SK-N-SH (cell line): ENCODE data around the gene POU2AF2. TPM values are rescaled to one million over a fixed set of nuclear protein-coding genes. Genes with fewer than 3 reads are reported as not detected.

ENCODE experiments used
- CTCF ChIA-PET: fragments of 300-600, 350-600 bp; formaldehyde crosslinking; extraction: SDS; loops from one replicate; lab custom pipeline; 2021; lab: Yijun Ruan, JAX
- POLR2A ChIA-PET: fragments of 350-600 bp; sonication (Branson Sonifier 250); formaldehyde crosslinking; extraction: SDS; loops from one replicate; lab custom pipeline; 2020; ENCODE audit warnings: antibody characterized with exemption, inconsistent platforms; lab: Yijun Ruan, JAX
- DNase-seq: peaks from one replicate; pipeline ENCODE4 v3.0.0; 2012
- H2AFZ ChIP-seq: fragments of 200-600 bp; sonication (generic); 2 replicates; pipeline ENCODE4 v1.8.1; 2016; ENCODE audit warnings: antibody characterized with exemption, mild to moderate bottlenecking, low read depth
- H3F3A ChIP-seq: fragments of 200-600 bp; sonication (generic); replicated peaks from 2 replicates; pipeline ENCODE3; 2016; ENCODE audit warnings: antibody characterized with exemption, mild to moderate bottlenecking; ENCODE audit not compliant: insufficient read depth
- H3K27ac ChIP-seq, 2 experiments: fragments of 200-500 bp in 1 of 2; fragments of 200-600 bp in 1 of 2; sonication (Bioruptor generic) in 1 of 2; sonication (generic), shearing (Covaris generic) in 1 of 2; 2 replicates each; pipeline versions ENCODE4 v1.5.1 to v1.6.1; 2014 to 2016; ENCODE audit warnings: low read depth in 2 of 2, inconsistent platforms in 1 of 2, low read length in 1 of 2, mild to moderate bottlenecking in 1 of 2, mixed read lengths in 1 of 2
- H3K27me3 ChIP-seq: fragments of 200-600 bp; sonication (generic), shearing (Covaris generic); 2 replicates; pipeline ENCODE4 v1.6.1; 2016; ENCODE audit warnings: mixed run types; ENCODE audit not compliant: insufficient read depth
- H3K36me3 ChIP-seq, 2 experiments: fragments of 200-500 bp in 1 of 2; fragments of 200-600 bp in 1 of 2; sonication (Bioruptor generic) in 1 of 2; sonication (generic) in 1 of 2; replicated peaks in 1 of 2; 2 replicates each; pipeline versions ENCODE3 to v1.5.1; 2014 to 2016; ENCODE audit warnings: low read length in 1 of 2, mild to moderate bottlenecking in 1 of 2; ENCODE audit not compliant: insufficient read depth in 2 of 2, control insufficient read depth in 1 of 2
- H3K4me1 ChIP-seq, 2 experiments: fragments of 200-500 bp in 1 of 2; fragments of 200-600 bp in 1 of 2; sonication (Bioruptor generic) in 1 of 2; sonication (generic), shearing (Covaris generic) in 1 of 2; 2 replicates each; pipeline versions ENCODE4 v1.5.1 to v1.6.1; 2014 to 2016; ENCODE audit warnings: low read depth in 1 of 2, low read length in 1 of 2, mixed run types in 1 of 2; ENCODE audit not compliant: insufficient read depth in 2 of 2, control insufficient read depth in 1 of 2
- H3K4me2 ChIP-seq: fragments of 200-600 bp; sonication (generic), shearing (Covaris generic); 2 replicates; pipeline ENCODE4 v1.6.1; 2017; ENCODE audit warnings: mixed run types
- H3K4me3 ChIP-seq, 2 experiments: fragments of 200-500 bp in 1 of 2; fragments of 200-600 bp in 1 of 2; sonication (Bioruptor generic) in 1 of 2; sonication (generic), shearing (Covaris generic) in 1 of 2; 2 replicates each; pipeline versions ENCODE4 v1.5.1 to v1.8.1; 2014 to 2016; ENCODE audit warnings: low read depth in 2 of 2, inconsistent platforms in 1 of 2, low read length in 1 of 2, mild to moderate bottlenecking in 1 of 2, mixed read lengths in 1 of 2, moderate library complexity in 1 of 2
- H3K79me2 ChIP-seq: fragments of 200-600 bp; sonication (generic); 2 replicates; pipeline ENCODE4 v1.8.1; 2017; ENCODE audit warnings: mild to moderate bottlenecking; ENCODE audit not compliant: insufficient read depth
- H3K9ac ChIP-seq: fragments of 200-600 bp; sonication (generic); 2 replicates; pipeline ENCODE4 v1.6.1; 2017; ENCODE audit warnings: mixed run types
- H3K9me2 ChIP-seq: fragments of 200-600 bp; sonication (generic); 2 replicates; pipeline ENCODE4 v1.6.1; 2017; ENCODE audit warnings: mixed run types
- H3K9me3 ChIP-seq: fragments of 200-600 bp; sonication (generic); 2 replicates; pipeline ENCODE4 v1.6.1; 2017; ENCODE audit warnings: mixed run types, mild to moderate bottlenecking, moderate library complexity
- H4K20me1 ChIP-seq: fragments of 200-600 bp; sonication (generic); 2 replicates; pipeline ENCODE4 v1.6.1; 2017; ENCODE audit warnings: mild to moderate bottlenecking, mixed run types; ENCODE audit not compliant: insufficient read depth
- EP300 ChIP-seq, 2 experiments: IDR thresholded peaks; 2 replicates each; pipeline versions ENCODE4 v1.4.0 to v1.6.1; 2012; ENCODE audit warnings: borderline replicate concordance in 1 of 2, low read depth in 1 of 2, low read length in 1 of 2
- GABPA ChIP-seq: IDR thresholded peaks from 2 replicates; pipeline ENCODE4 v1.4.0; 2012; ENCODE audit warnings: low read depth, mild to moderate bottlenecking
- MXI1 ChIP-seq: IDR thresholded peaks from 2 replicates; pipeline ENCODE4 v1.6.1; 2012; ENCODE audit warnings: mild to moderate bottlenecking, low read depth, low read length, improper control_type of control experiment
- NRF1 ChIP-seq: IDR thresholded peaks from 2 replicates; pipeline ENCODE4 v1.6.1; 2012; ENCODE audit warnings: low read depth, mild to moderate bottlenecking, low read length
- SMC3 ChIP-seq: IDR thresholded peaks from 2 replicates; pipeline ENCODE4 v1.6.1; 2012; ENCODE audit warnings: low read depth, low read length, improper control_type of control experiment
- YY1 ChIP-seq: IDR thresholded peaks from 2 replicates; pipeline ENCODE4 v1.4.0; 2012; ENCODE audit warnings: low read depth, mild to moderate bottlenecking
- polyA plus RNA-seq, 3 experiments: library from polyadenylated mRNA; depleted of rRNA; stranded (reverse); fragments of >200 nt; gene quantifications; 2 replicates each; pipeline ENCODE4 v1.2.3, GENCODE V29; 2012
- TF ChIP-seq, protein P1 (sequence below): fragments of 150-350 bp; IDR thresholded peaks from 2 replicates; pipeline ENCODE4 v1.6.1; 2016; ENCODE audit warnings: mild to moderate bottlenecking, low read depth, low read length
- TF ChIP-seq, protein P2 (sequence below): IDR thresholded peaks from 2 replicates; pipeline ENCODE4 v1.4.0; 2012; ENCODE audit warnings: low read depth, borderline replicate concordance
- TF ChIP-seq, protein P3 (sequence below): IDR thresholded peaks from 2 replicates; pipeline ENCODE4 v1.6.1; 2012; ENCODE audit warnings: mild to moderate bottlenecking, low read depth, low read length, moderate library complexity
- TF ChIP-seq, protein P4 (sequence below): IDR thresholded peaks from 2 replicates; pipeline ENCODE4 v1.4.0; 2012; ENCODE audit warnings: low read depth, borderline replicate concordance
- TF ChIP-seq, protein P5 (sequence below): fragments of 150-350 bp; IDR thresholded peaks from 2 replicates; pipeline ENCODE4 v1.6.1; 2017; ENCODE audit warnings: antibody characterized with exemption, low read length, low read depth, borderline replicate concordance

Gene POU2AF2
- polyA plus RNA-seq, 1 of the 3 experiments (the other 2 are of a cell fraction): 0.15 TPM

DNA sequence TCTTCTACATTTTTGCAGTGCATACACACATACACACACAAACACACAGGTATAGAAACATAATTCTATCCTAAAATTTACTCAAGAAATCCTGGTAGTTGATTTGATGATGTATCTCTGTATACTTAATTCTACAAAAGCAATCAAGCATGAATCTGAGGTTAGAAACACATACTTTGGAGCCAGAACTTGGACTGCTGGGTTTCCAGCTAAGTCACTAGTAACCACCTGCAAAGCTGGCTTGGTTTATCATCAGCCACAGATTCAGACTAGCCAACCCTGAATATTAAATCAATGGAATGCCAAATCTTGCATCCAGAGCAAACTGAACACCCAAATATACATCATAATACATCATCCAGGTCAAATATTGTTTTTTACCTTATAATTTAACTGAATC, 24.8 kb upstream of the POU2AF2 start:
- Histone ChIP-seq H3F3A (no peaks in the 10 kb centered on the region), H3K27me3 (no peaks in the 10 kb centered on the region), H3K9ac (no peak overlapping the region), H4K20me1 (no peaks in the 10 kb centered on the region), H3K4me3 (no peak overlapping the region), H3K4me1 (no peaks in the 10 kb centered on the region), H3K27ac (no peak overlapping the region), H3K36me3 (no peaks in the 10 kb centered on the region), H2AFZ (no peak overlapping the region), H3K4me2 (no peak overlapping the region), H3K79me2 (no peaks in the 10 kb centered on the region), H3K9me2 (no peaks in the 10 kb centered on the region), H3K9me3 (no peaks in the 10 kb centered on the region)
- TF ChIP-seq EP300 (IDR thresholded peaks at IDR 0.05; ENCODE audit: borderline replicate concordance in 1 of 2, low read depth in 1 of 2, low read length in 1 of 2): no peak
- TF ChIP-seq, protein P1, sequence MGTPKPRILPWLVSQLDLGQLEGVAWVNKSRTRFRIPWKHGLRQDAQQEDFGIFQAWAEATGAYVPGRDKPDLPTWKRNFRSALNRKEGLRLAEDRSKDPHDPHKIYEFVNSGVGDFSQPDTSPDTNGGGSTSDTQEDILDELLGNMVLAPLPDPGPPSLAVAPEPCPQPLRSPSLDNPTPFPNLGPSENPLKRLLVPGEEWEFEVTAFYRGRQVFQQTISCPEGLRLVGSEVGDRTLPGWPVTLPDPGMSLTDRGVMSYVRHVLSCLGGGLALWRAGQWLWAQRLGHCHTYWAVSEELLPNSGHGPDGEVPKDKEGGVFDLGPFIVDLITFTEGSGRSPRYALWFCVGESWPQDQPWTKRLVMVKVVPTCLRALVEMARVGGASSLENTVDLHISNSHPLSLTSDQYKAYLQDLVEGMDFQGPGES: no peak
- no peak for TF ChIP-seq YY1
- TF ChIP-seq SMC3: no peak
- TF ChIP-seq, protein P2, sequence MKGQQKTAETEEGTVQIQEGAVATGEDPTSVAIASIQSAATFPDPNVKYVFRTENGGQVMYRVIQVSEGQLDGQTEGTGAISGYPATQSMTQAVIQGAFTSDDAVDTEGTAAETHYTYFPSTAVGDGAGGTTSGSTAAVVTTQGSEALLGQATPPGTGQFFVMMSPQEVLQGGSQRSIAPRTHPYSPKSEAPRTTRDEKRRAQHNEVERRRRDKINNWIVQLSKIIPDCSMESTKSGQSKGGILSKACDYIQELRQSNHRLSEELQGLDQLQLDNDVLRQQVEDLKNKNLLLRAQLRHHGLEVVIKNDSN: no peak
- TF ChIP-seq GABPA: no peak
- TF ChIP-seq, protein P3, sequence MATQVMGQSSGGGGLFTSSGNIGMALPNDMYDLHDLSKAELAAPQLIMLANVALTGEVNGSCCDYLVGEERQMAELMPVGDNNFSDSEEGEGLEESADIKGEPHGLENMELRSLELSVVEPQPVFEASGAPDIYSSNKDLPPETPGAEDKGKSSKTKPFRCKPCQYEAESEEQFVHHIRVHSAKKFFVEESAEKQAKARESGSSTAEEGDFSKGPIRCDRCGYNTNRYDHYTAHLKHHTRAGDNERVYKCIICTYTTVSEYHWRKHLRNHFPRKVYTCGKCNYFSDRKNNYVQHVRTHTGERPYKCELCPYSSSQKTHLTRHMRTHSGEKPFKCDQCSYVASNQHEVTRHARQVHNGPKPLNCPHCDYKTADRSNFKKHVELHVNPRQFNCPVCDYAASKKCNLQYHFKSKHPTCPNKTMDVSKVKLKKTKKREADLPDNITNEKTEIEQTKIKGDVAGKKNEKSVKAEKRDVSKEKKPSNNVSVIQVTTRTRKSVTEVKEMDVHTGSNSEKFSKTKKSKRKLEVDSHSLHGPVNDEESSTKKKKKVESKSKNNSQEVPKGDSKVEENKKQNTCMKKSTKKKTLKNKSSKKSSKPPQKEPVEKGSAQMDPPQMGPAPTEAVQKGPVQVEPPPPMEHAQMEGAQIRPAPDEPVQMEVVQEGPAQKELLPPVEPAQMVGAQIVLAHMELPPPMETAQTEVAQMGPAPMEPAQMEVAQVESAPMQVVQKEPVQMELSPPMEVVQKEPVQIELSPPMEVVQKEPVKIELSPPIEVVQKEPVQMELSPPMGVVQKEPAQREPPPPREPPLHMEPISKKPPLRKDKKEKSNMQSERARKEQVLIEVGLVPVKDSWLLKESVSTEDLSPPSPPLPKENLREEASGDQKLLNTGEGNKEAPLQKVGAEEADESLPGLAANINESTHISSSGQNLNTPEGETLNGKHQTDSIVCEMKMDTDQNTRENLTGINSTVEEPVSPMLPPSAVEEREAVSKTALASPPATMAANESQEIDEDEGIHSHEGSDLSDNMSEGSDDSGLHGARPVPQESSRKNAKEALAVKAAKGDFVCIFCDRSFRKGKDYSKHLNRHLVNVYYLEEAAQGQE: no peak
- no peak for TF ChIP-seq NRF1
- no peak for TF ChIP-seq MXI1
- TF ChIP-seq, protein P4, sequence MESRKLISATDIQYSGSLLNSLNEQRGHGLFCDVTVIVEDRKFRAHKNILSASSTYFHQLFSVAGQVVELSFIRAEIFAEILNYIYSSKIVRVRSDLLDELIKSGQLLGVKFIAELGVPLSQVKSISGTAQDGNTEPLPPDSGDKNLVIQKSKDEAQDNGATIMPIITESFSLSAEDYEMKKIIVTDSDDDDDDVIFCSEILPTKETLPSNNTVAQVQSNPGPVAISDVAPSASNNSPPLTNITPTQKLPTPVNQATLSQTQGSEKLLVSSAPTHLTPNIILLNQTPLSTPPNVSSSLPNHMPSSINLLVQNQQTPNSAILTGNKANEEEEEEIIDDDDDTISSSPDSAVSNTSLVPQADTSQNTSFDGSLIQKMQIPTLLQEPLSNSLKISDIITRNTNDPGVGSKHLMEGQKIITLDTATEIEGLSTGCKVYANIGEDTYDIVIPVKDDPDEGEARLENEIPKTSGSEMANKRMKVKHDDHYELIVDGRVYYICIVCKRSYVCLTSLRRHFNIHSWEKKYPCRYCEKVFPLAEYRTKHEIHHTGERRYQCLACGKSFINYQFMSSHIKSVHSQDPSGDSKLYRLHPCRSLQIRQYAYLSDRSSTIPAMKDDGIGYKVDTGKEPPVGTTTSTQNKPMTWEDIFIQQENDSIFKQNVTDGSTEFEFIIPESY: no peak
- TF ChIP-seq, protein P5, sequence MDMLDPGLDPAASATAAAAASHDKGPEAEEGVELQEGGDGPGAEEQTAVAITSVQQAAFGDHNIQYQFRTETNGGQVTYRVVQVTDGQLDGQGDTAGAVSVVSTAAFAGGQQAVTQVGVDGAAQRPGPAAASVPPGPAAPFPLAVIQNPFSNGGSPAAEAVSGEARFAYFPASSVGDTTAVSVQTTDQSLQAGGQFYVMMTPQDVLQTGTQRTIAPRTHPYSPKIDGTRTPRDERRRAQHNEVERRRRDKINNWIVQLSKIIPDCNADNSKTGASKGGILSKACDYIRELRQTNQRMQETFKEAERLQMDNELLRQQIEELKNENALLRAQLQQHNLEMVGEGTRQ: no peak
- ChIA-PET CTCF (interaction anchor here (0.8 to 3.5 kb wide), 2 partner anchors 9 to 10 kb away, joined by 3 to 18 read pairs; no protein-coding TSS in a partner anchor), POLR2A (no interaction called here)
- DNase-seq: no peak
